ENCODE results near the gene TMOD4. TPM values are rescaled to one million over a fixed set of nuclear protein-coding genes. Genes with fewer than 3 reads are reported as not detected.

The TMOD4 gene
- total RNA-seq, 1 donor from 2014 or later = not detected

GRCh38 chr1:151142411-151143056, 33.2 kb downstream of the TMOD4 start:
- DNase-seq (ENCODE audit: low read depth) = no peak
- Histone ChIP-seq H3K36me3 (ENCODE audit: control insufficient read depth, insufficient read depth, low read length) (no peaks in the 10 kb centered on the region), H3K4me3 (ENCODE audit: low read depth, low read length) (no peak overlapping the region), H3K27me3 (ENCODE audit: control insufficient read depth, insufficient read depth, low read length) (peaks cover 3% of the 10 kb centered on the region)
- TF ChIP-seq CTCF (IDR thresholded peaks at IDR 0.05; ENCODE audit: insufficient read depth, low read length, poor library complexity, severe bottlenecking) = no peak

GRCh38 chr1:151137789-151138188, 38.0 kb downstream of the TMOD4 start:
- DNase-seq (ENCODE audit: low read depth) = no peak
- no peak for TF ChIP-seq CTCF (IDR thresholded peaks at IDR 0.05; ENCODE audit: insufficient read depth, low read length, poor library complexity, severe bottlenecking)
- Histone ChIP-seq H3K27me3 (ENCODE audit: control insufficient read depth, insufficient read depth, low read length) (peaks cover 5% of the 10 kb centered on the region), H3K36me3 (ENCODE audit: control insufficient read depth, insufficient read depth, low read length) (no peaks in the 10 kb centered on the region), H3K4me3 (ENCODE audit: low read depth, low read length) (no peak overlapping the region)

GRCh38 chr1:151135433-151136385, 40.1 kb downstream of the TMOD4 start:
- Histone ChIP-seq H3K27me3 (ENCODE audit: control insufficient read depth, insufficient read depth, low read length) (peaks cover 14% of the 10 kb centered on the region), H3K4me3 (ENCODE audit: low read depth, low read length) (no peak overlapping the region), H3K36me3 (ENCODE audit: control insufficient read depth, insufficient read depth, low read length) (no peaks in the 10 kb centered on the region)
- no peak for TF ChIP-seq CTCF (IDR thresholded peaks at IDR 0.05; ENCODE audit: insufficient read depth, low read length, poor library complexity, severe bottlenecking)
- DNase-seq (ENCODE audit: low read depth) = no peak

GRCh38 chr1:151134991-151135390, 40.8 kb downstream of the TMOD4 start:
- TF ChIP-seq CTCF (IDR thresholded peaks at IDR 0.05; ENCODE audit: insufficient read depth, low read length, poor library complexity, severe bottlenecking) = no peak
- Histone ChIP-seq H3K4me3 (ENCODE audit: low read depth, low read length) (no peak overlapping the region), H3K36me3 (ENCODE audit: control insufficient read depth, insufficient read depth, low read length) (no peaks in the 10 kb centered on the region), H3K27me3 (ENCODE audit: control insufficient read depth, insufficient read depth, low read length) (peaks cover 14% of the 10 kb centered on the region)
- no peak for DNase-seq (ENCODE audit: low read depth)

- no peak for TF ChIP-seq CTCF (IDR thresholded peaks at IDR 0.05; ENCODE audit: insufficient read depth, low read length, poor library complexity, severe bottlenecking)
- no peak for DNase-seq (ENCODE audit: low read depth)
- Histone ChIP-seq H3K4me3 (ENCODE audit: low read depth, low read length) (no peak overlapping the region), H3K27me3 (ENCODE audit: control insufficient read depth, insufficient read depth, low read length) (peaks cover 14% of the 10 kb centered on the region), H3K36me3 (ENCODE audit: control insufficient read depth, insufficient read depth, low read length) (no peaks in the 10 kb centered on the region)
Measured at GRCh38 chr1:151134396-151134795, 41.4 kb downstream of the TMOD4 start.

All from kidney epithelial cell (primary cell).